Stimulated activated memory B cell treated with anti-CD40 and anti-IgM and Interleukin-4, amounts not matched to agents 10 μg/mL and 1 μg/mL and 100 μg/mL, for 72 hours (primary cell): ENCODE data around the gene CLDN2.
A peak's percentile ranks its signal among the peaks of the same experiment; 100 is the strongest.
"Not testable (repeated sequence)": the region's sequence is repeated elsewhere in the genome, so short reads cannot be mapped to it uniquely, and the experiment has no call there.

Source experiments
- ATAC-seq: fragments of 150-1000 bp; cut with Tn5 transposase; 2 replicates; pipeline ENCODE4 v1.10.0; 2021
- H3K27ac Mint-ChIP-seq: one replicate; pipeline ENCODE4 v1.8.0; 2022; ENCODE audit warnings: mild to moderate bottlenecking, mixed read lengths
- H3K27me3 Mint-ChIP-seq: one replicate; pipeline ENCODE4 v1.8.0; 2022; ENCODE audit warnings: mixed read lengths
- H3K36me3 Mint-ChIP-seq: one replicate; pipeline ENCODE4 v1.8.0; 2022; ENCODE audit warnings: mixed read lengths
- H3K4me1 Mint-ChIP-seq: one replicate; pipeline ENCODE4 v1.8.0; 2022; ENCODE audit warnings: mixed read lengths
- H3K4me3 Mint-ChIP-seq: one replicate; pipeline ENCODE4 v1.8.0; 2022; ENCODE audit warnings: mild to moderate bottlenecking, moderate library complexity, mixed read lengths
- H3K9me3 Mint-ChIP-seq: one replicate; pipeline ENCODE4 v1.8.0; 2022; ENCODE audit warnings: mixed read lengths

The CLDN2 gene, protein sequence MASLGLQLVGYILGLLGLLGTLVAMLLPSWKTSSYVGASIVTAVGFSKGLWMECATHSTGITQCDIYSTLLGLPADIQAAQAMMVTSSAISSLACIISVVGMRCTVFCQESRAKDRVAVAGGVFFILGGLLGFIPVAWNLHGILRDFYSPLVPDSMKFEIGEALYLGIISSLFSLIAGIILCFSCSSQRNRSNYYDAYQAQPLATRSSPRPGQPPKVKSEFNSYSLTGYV

DNA sequence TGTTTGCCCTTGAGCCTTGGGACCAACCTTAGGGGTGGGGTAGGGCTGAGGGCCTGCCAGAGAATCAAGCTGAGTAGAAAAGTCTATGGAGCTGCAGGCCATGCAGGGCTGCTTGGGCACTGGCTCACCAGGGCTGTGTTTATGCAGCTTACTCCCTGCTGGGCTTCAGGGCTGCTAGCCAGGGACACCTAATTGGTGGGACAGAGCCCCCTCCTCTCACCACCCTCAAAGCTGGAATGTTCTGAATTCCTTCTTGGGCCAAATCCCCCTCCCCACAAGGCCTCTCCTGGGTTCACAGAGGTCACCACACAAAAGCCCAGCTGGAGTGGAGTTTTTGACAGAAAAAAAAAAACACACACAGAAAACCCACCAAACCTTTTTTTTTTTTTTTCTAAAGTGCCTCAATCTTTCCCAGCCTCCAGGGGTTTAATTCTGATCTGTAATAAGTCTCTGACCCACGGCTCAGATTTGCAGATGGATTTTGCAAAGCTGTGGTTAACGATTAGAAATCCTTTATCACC lies at the start of gene CLDN2:
TSS of gene CLDN2 (plus strand) at position 471 of the 521 bp plus-strand sequence. CDS start 7,827 bp downstream, outside the sequence.
- H3K4me1 Mint-ChIP-seq: no peaks in the 10 kb centered on the region
- H3K27me3 Mint-ChIP-seq: peaks cover 24% of the 10 kb centered on the region
- H3K4me3 Mint-ChIP-seq: no peak within 1 kb of the TSS
- H3K9me3 Mint-ChIP-seq: no peaks in the 10 kb centered on the region
- no peak for ATAC-seq
- H3K36me3 Mint-ChIP-seq: no peaks in the 10 kb centered on the region
- no peak within 1 kb of the TSS for H3K27ac Mint-ChIP-seq

DNA sequence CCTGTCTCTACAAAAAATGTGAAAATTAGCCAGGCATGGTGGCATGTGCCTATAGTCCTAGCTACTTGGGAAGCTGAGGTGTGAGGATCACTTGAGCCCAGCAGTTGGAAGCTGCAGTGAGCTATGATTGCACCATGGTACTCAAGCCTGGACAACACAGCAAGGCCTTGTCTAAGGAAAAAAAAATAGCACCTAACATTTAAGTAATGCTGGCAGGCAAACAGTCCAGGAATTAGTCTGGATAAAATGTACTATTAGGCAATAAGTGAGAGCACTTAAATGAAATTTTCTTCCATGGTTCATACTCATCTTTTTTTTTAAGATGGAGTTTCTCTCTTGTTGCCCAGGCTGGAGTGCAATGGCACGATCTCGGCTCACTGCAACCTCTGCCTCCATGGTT lies 47.4 kb upstream of the CLDN2 start:
- not testable (repeated sequence) for H3K27me3 Mint-ChIP-seq, H3K4me1 Mint-ChIP-seq, H3K9me3 Mint-ChIP-seq, H3K27ac Mint-ChIP-seq, H3K4me3 Mint-ChIP-seq, H3K36me3 Mint-ChIP-seq, ATAC-seq

GRCh38 chrX:106874075-106874474 lies 46.1 kb upstream of the CLDN2 start:
- no peaks in the 10 kb centered on the region for H3K9me3 Mint-ChIP-seq
- H3K27ac Mint-ChIP-seq: no peak overlapping the region
- H3K36me3 Mint-ChIP-seq: no peaks in the 10 kb centered on the region
- no peak overlapping the region for H3K4me3 Mint-ChIP-seq
- no peaks in the 10 kb centered on the region for H3K27me3 Mint-ChIP-seq
- H3K4me1 Mint-ChIP-seq: no peaks in the 10 kb centered on the region
- ATAC-seq: no peak

GRCh38 chrX:106875151-106875550 lies 45.1 kb upstream of the CLDN2 start:
- H3K4me3 Mint-ChIP-seq: no peak overlapping the region
- H3K4me1 Mint-ChIP-seq: no peaks in the 10 kb centered on the region
- no peaks in the 10 kb centered on the region for H3K9me3 Mint-ChIP-seq
- H3K36me3 Mint-ChIP-seq: no peaks in the 10 kb centered on the region
- ATAC-seq: no peak
- H3K27me3 Mint-ChIP-seq: peaks cover 3% of the 10 kb centered on the region
- H3K27ac Mint-ChIP-seq: no peak overlapping the region

- H3K4me3 Mint-ChIP-seq: no peak overlapping the region
- H3K4me1 Mint-ChIP-seq: no peaks in the 10 kb centered on the region
- no peak overlapping the region for H3K27ac Mint-ChIP-seq
- no peaks in the 10 kb centered on the region for H3K9me3 Mint-ChIP-seq
- no peaks in the 10 kb centered on the region for H3K36me3 Mint-ChIP-seq
- peaks cover 7% of the 10 kb centered on the region for H3K27me3 Mint-ChIP-seq
- ATAC-seq: no peak
These were observed 30.7 kb upstream of the CLDN2 start for GRCh38 chrX:106889468-106889867.

GRCh38 chrX:106891762-106892460 lies 28.3 kb upstream of the CLDN2 start:
- H3K36me3 Mint-ChIP-seq: no peaks in the 10 kb centered on the region
- H3K27me3 Mint-ChIP-seq: peaks cover 7% of the 10 kb centered on the region

DNA sequence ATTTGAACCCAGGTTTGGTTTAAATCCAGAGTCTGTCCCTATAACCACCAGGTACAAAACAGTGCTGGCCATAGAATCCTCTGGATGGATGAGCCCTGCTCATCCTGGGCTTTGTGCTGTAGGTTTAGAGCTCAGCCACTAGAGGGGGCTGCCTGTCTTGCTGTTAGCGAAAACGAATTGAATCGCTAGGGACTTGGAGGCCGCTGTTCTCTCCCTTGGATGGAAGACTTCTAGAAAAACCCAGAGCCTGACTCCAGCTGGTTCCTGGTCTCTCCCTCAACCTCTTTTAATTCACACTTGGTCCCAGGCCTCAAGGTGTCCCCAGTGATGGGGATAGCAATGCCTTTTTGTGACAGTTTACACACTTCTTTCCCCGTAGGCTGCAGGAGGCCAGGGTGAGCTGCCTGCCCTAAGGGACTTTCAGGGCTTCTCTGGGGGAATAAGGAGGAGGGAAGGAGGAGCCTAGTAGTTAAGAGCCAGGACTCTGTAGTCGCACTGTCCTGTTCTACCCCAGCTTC lies 25.8 kb upstream of the CLDN2 start:
- no peak for ATAC-seq
- Mint-ChIP-seq H3K4me1 (no peaks in the 10 kb centered on the region), H3K9me3 (no peaks in the 10 kb centered on the region), H3K4me3 (no peak overlapping the region), H3K27ac (no peak overlapping the region), H3K36me3 (no peaks in the 10 kb centered on the region), H3K27me3 (peaks cover 7% of the 10 kb centered on the region)

More at GRCh38 chrX:106891762-106892460, 28.3 kb upstream of the CLDN2 start:
- H3K4me1 Mint-ChIP-seq: no peaks in the 10 kb centered on the region
- no peak overlapping the region for H3K4me3 Mint-ChIP-seq
- ATAC-seq: no peak
- no peak overlapping the region for H3K27ac Mint-ChIP-seq
- H3K9me3 Mint-ChIP-seq: no peaks in the 10 kb centered on the region

DNA sequence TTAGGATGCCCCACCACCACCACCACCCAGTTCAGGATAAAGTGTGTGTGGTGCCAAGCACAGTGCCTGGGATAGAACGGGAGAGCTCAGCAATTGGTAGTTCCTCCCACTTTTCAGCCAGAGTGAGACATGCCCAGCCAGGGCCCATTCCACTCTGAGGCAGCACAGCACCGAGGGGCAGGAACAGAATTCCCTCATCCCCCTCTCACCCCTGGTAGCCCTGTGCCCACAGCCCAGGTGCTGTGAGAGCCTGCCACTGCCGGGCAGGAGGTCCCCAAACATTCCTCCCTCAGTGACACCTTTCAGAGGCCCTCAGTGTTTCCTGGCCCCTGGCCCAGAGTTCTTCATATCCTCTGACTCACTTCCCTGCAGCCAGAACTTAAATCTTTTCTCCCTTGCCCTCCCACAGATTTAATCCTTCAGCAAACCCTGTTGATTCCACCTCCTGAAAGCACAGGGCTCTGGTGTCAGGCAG lies 25.2 kb upstream of the CLDN2 start:
- H3K27me3 Mint-ChIP-seq: peaks cover 7% of the 10 kb centered on the region
- no peak overlapping the region for H3K4me3 Mint-ChIP-seq
- no peaks in the 10 kb centered on the region for H3K36me3 Mint-ChIP-seq
- no peak overlapping the region for H3K27ac Mint-ChIP-seq
- H3K4me1 Mint-ChIP-seq: no peaks in the 10 kb centered on the region
- no peaks in the 10 kb centered on the region for H3K9me3 Mint-ChIP-seq
- no peak for ATAC-seq

- Mint-ChIP-seq H3K36me3 (no peaks in the 10 kb centered on the region), H3K4me3 (no peak overlapping the region), H3K27ac (no peak overlapping the region), H3K27me3 (peaks cover 7% of the 10 kb centered on the region), H3K9me3 (no peaks in the 10 kb centered on the region), H3K4me1 (no peaks in the 10 kb centered on the region)
- ATAC-seq: no peak
These were observed 22.9 kb upstream of the CLDN2 start for GRCh38 chrX:106897259-106897658.

GRCh38 chrX:106898462-106898861 lies 21.7 kb upstream of the CLDN2 start:
- Mint-ChIP-seq H3K9me3 (no peaks in the 10 kb centered on the region), H3K27me3 (peaks cover 1% of the 10 kb centered on the region)
- ATAC-seq: peak; percentile 57

GRCh38 chrX:106899276-106899675 lies 20.9 kb upstream of the CLDN2 start:
- H3K4me1 Mint-ChIP-seq: no peaks in the 10 kb centered on the region
- no peak overlapping the region for H3K27ac Mint-ChIP-seq
- H3K36me3 Mint-ChIP-seq: no peaks in the 10 kb centered on the region
- H3K9me3 Mint-ChIP-seq: no peaks in the 10 kb centered on the region
- no peaks in the 10 kb centered on the region for H3K27me3 Mint-ChIP-seq
- ATAC-seq: no peak
- H3K4me3 Mint-ChIP-seq: no peak overlapping the region

More at GRCh38 chrX:106898462-106898861, 21.7 kb upstream of the CLDN2 start:
- no peak overlapping the region for H3K27ac Mint-ChIP-seq
- H3K4me3 Mint-ChIP-seq: no peak overlapping the region
- no peaks in the 10 kb centered on the region for H3K4me1 Mint-ChIP-seq
- H3K36me3 Mint-ChIP-seq: no peaks in the 10 kb centered on the region

GRCh38 chrX:106899841-106900240 lies 20.4 kb upstream of the CLDN2 start:
- H3K9me3 Mint-ChIP-seq: no peaks in the 10 kb centered on the region
- no peak overlapping the region for H3K4me3 Mint-ChIP-seq
- no peaks in the 10 kb centered on the region for H3K36me3 Mint-ChIP-seq
- ATAC-seq: no peak
- H3K27ac Mint-ChIP-seq: no peak overlapping the region
- no peaks in the 10 kb centered on the region for H3K4me1 Mint-ChIP-seq
- no peaks in the 10 kb centered on the region for H3K27me3 Mint-ChIP-seq

GRCh38 chrX:106901341-106901740 lies 18.9 kb upstream of the CLDN2 start:
- H3K36me3 Mint-ChIP-seq: no peaks in the 10 kb centered on the region
- H3K4me1 Mint-ChIP-seq: no peaks in the 10 kb centered on the region
- no peak overlapping the region for H3K4me3 Mint-ChIP-seq
- no peak overlapping the region for H3K27ac Mint-ChIP-seq
- ATAC-seq: no peak
- H3K9me3 Mint-ChIP-seq: no peaks in the 10 kb centered on the region
- H3K27me3 Mint-ChIP-seq: no peaks in the 10 kb centered on the region

GRCh38 chrX:106901781-106902219 lies 18.4 kb upstream of the CLDN2 start:
- Mint-ChIP-seq H3K27ac (no peak overlapping the region), H3K4me3 (no peak overlapping the region), H3K27me3 (no peaks in the 10 kb centered on the region), H3K36me3 (no peaks in the 10 kb centered on the region), H3K9me3 (no peaks in the 10 kb centered on the region), H3K4me1 (no peaks in the 10 kb centered on the region)
- ATAC-seq: no peak

DNA sequence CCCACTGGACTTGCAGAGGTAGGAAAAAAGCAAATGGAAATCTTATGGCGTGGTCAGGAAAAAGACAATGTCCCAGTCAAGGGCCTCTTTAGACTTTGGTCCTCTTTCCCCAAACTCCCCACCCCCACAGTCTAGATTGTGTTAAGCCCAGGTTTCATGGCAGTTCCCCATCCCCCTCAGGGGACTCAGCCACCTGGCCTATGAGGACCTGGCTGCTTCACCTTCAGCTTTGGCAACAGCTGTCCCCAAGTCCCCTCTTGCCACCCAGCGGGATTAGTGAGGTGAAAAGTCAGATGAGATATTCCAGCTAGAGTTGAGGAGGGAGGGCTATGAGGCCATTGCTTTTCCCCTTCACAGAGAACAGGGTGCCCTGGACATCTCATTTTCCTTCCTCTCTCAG lies 17.5 kb upstream of the CLDN2 start:
- H3K9me3 Mint-ChIP-seq: no peaks in the 10 kb centered on the region

More for the DNA sequence above, 17.5 kb upstream of the CLDN2 start:
- H3K27ac Mint-ChIP-seq: no peak overlapping the region
- no peaks in the 10 kb centered on the region for H3K4me1 Mint-ChIP-seq
- no peak overlapping the region for H3K4me3 Mint-ChIP-seq
- H3K27me3 Mint-ChIP-seq: no peaks in the 10 kb centered on the region
- no peak for ATAC-seq
- H3K36me3 Mint-ChIP-seq: no peaks in the 10 kb centered on the region
